WTC11 (cell line): ENCODE measurements around the gene CAMK2B.

Experiments used
- ATF3 ChIP-seq: sonication (generic); formaldehyde crosslinking; conservative IDR thresholded peaks from 2 replicates; pipeline ENCODE4 v1.8.1; 2022; ENCODE audit warnings: mild to moderate bottlenecking, missing genetic modification reagents
- CTCF ChIP-seq: fragments of 200-600 bp; IDR thresholded peaks from 2 replicates; pipeline ENCODE4 v1.8.0; 2022; ENCODE audit warnings: antibody characterized with exemption
- USF2 ChIP-seq: sonication (generic); formaldehyde crosslinking; IDR thresholded peaks from 2 replicates; pipeline ENCODE4 v1.8.1; 2023; ENCODE audit warnings: mild to moderate bottlenecking, missing genetic modification reagents, moderate library complexity

- TF ChIP-seq CTCF = no peak
- TF ChIP-seq ATF3 (CRISPR knock-in tag) = no peak
- TF ChIP-seq USF2 = no peak
Measured at GRCh38 chr7:44182827-44183226, 142.6 kb downstream of the CAMK2B start.
